Aorta (tissue), 5 donors: Measurements from ENCODE around the gene FOXA1. TPM values are rescaled to one million over a fixed set of nuclear protein-coding genes. Genes with fewer than 3 reads are reported as not detected.

Experiments used
- ATAC-seq: fragments of 200-7000 bp; cut with Tn5 transposase; one replicate; pipeline ENCODE4 v1.9.1; 2022; ENCODE audit warnings: moderate library complexity; ENCODE audit not compliant: low FRiP score
- DNase-seq, 2 donors: peaks; one replicate each; pipeline ENCODE4 v3.0.0-alpha.2; 2020
- H3K27ac ChIP-seq, 2 donors: one replicate each; pipeline ENCODE4 v1.5.1; 2013; ENCODE audit warnings: low read length in 2 of 2, mild to moderate bottlenecking in 2 of 2, moderate library complexity in 2 of 2, control low read depth in 1 of 2, inconsistent platforms in 1 of 2, low read depth in 1 of 2
- H3K27me3 ChIP-seq, 2 donors: one replicate each; pipeline ENCODE4 v1.6.1; 2013; ENCODE audit warnings: control low read depth in 1 of 2, low read length in 1 of 2, mild to moderate bottlenecking in 1 of 2, moderate library complexity in 1 of 2; ENCODE audit not compliant: insufficient read depth in 2 of 2, control insufficient read depth in 1 of 2
- H3K36me3 ChIP-seq, 2 donors: one replicate each; pipeline ENCODE4 v1.6.1; 2013; ENCODE audit warnings: control low read depth in 1 of 2, low read length in 1 of 2, mild to moderate bottlenecking in 1 of 2; ENCODE audit not compliant: insufficient read depth in 2 of 2, control insufficient read depth in 1 of 2
- H3K4me1 ChIP-seq, 2 donors: one replicate each; pipeline ENCODE4 v1.6.1; 2013; ENCODE audit warnings: low read length in 2 of 2, control low read depth in 1 of 2, mild to moderate bottlenecking in 1 of 2, moderate library complexity in 1 of 2; ENCODE audit not compliant: insufficient read depth in 2 of 2, control insufficient read depth in 1 of 2
- H3K4me3 ChIP-seq, 2 donors: one replicate each; pipeline ENCODE4 v1.5.1; 2013; ENCODE audit warnings: low read length in 2 of 2, control low read depth in 1 of 2, mild to moderate bottlenecking in 1 of 2
- H3K9me3 ChIP-seq: one replicate; pipeline ENCODE4 v1.6.1; 2013; ENCODE audit warnings: mild to moderate bottlenecking, low read length; ENCODE audit not compliant: control insufficient read depth
- WGBS, 2 donors: extraction: QIAGEN DNeasy Blood & Tissue Kit; methylation state at CpG; one replicate each; pipeline ENCODE4 v1.1.7; 2013; 5-methylcytosine and 5-hydroxymethylcytosine counted together
- intact Hi-C, 2 donors: fragments of 100-400 bp; cut with DNase I; formaldehyde crosslinking; loops; one replicate each; pipeline versions ENCODE4 v1.14.2 to v1.15.0; 2022
- polyA plus RNA-seq, 2 donors: library from polyadenylated mRNA; stranded (reverse); fragments of 200-250 nt; gene quantifications; one replicate each; pipeline ENCODE4 v1.2.3, GENCODE V29; 2013
- total RNA-seq, 2 donors: library from RNA; stranded (reverse); fragmentation: NEBNext Ultra II Directional; extraction: Animal tissue kit (Norgen Biotek cat#: 25700); gene quantifications; one replicate each; pipeline ENCODE4 v1.2.1, GENCODE V29; 2021
- donor health status: healthy with polysubstance abuse.
- donor health status: Bipolar disorder and iron deficiency.
- donor health status: DM: no; HTN: no; CAD: no.
- donor health status: DM: no; HTN: no; CAD: no.
- donor health status: DM: yes; HTN: yes; CAD: no.

Gene FOXA1
- total and polyA plus RNA-seq, 4 donors, result 1.4 TPM; not detected in 3

DNA sequence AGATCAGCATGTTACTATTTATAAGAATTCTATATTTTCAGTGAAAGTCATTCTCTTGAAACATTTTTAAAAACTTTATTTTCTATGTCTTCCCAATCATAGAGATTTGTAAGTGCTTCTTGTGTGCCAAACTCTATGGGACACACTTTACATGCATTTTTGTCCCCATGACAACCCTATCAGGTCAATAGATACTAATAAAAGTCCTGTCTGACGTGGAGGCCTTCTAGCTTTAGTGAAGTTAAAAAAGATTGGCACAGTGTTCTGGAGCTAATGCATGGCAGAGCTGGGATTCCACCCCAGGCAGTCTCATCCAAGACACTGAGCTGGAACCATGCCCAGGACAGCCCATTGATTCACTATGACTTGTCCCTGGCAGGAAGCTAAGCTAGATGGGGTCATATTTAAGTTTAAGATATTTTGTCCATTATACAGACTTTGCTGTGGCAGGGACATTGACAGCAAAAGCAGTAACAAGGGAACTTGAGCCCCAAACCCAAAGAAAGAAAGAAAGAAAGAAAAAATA lies 28.4 kb upstream of the FOXA1 start:
- ATAC-seq (no peak), DNase-seq (no peak)
- H3K9me3 ChIP-seq, result no peaks in the 10 kb centered on the region
- no peaks in the 10 kb centered on the region for H3K36me3 ChIP-seq
- intact Hi-C loops, result no loop called here
- no peak overlapping the region for H3K27ac ChIP-seq
- H3K4me3 ChIP-seq, result no peak overlapping the region
- H3K27me3 ChIP-seq, result peaks cover 0 to 2% of the 10 kb centered on the region in 2 donors
- WGBS, 2 donors, result 65 to 71% methylated on average over 1 of the region's 1 CpG
- H3K4me1 ChIP-seq, result no peaks in the 10 kb centered on the region

GRCh38 chr14:37622231-37622923 lies 27.3 kb upstream of the FOXA1 start:
- 2 to 3% methylated on average over 78 to 81 of the region's 81 CpGs for WGBS, 2 donors
- ATAC-seq (peak; percentile 46), DNase-seq (no peak)
- intact Hi-C loops, result no loop called here
- Histone ChIP-seq H3K4me3 (no peak overlapping the region), H3K9me3 (no peaks in the 10 kb centered on the region), H3K27ac (no peak overlapping the region), H3K36me3 (no peaks in the 10 kb centered on the region), H3K4me1 (no peaks in the 10 kb centered on the region), H3K27me3 (peaks cover 0 to 2% of the 10 kb centered on the region in 2 donors)

DNA sequence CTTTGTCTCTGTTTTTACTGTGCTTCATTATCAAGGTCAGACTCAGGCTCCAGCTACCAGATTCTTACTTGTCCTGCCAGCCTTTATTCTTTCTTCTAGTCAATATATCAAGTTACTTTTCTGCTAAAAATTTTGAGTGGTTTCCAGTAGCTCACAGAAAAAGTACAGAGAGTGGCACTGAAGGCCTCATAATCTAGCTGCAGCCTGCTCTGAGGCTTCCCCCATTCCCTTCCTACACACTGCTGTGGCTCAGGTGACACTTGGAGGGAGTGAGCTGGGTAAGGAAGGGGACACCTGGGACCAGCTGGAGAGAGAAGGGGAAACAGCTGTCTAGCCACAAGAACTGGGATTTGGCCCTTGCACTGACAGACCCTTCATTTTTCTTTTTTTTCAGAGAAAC lies 25.8 kb upstream of the FOXA1 start:
- no peaks in the 10 kb centered on the region for H3K36me3 ChIP-seq
- no peaks in the 10 kb centered on the region for H3K4me1 ChIP-seq
- intact Hi-C loops, result no loop called here
- peaks cover 8% of the 10 kb centered on the region for H3K9me3 ChIP-seq
- no peak for ATAC-seq
- DNase-seq, result no peak
- H3K4me3 ChIP-seq, result no peak overlapping the region
- H3K27me3 ChIP-seq, result peaks cover 0 to 2% of the 10 kb centered on the region in 2 donors
- H3K27ac ChIP-seq, result no peak overlapping the region

GRCh38 chr14:37618498-37619028 lies 23.5 kb upstream of the FOXA1 start:
- H3K27me3 ChIP-seq, result peaks cover 0 to 2% of the 10 kb centered on the region in 2 donors
- DNase-seq (no peak), ATAC-seq (no peak)
- intact Hi-C loops, result no loop called here
- H3K9me3 ChIP-seq, result peaks cover 11% of the 10 kb centered on the region
- H3K4me1 ChIP-seq, result no peaks in the 10 kb centered on the region
- H3K36me3 ChIP-seq, result no peaks in the 10 kb centered on the region
- H3K27ac ChIP-seq, result no peak overlapping the region
- WGBS, 2 donors, result 61 to 68% methylated on average over 1 of the region's 1 CpG
- H3K4me3 ChIP-seq, result no peak overlapping the region

DNA sequence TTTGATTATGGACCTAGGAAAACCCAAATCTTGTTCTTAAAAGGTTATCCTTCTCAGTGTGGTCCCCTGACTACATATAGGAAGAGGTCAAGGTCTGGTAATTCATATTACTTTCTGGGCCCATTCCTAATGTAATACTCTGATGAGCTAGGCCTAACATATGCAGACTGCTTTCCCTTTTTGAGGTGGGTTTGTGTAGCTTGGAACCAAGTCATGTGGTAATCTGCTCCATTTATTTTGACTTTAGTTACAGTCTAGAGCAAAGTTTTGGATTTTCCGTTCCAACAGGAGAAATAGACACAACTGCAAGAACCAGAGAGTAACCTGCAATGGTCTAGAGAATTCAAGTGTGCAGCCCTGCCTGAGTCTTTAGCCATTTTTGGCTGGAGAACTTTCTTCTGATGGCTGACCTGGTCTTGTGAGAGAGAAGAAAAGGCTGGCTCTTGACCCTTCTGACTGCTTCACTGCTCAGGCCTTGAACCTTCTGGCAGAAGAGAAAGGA lies 22.9 kb upstream of the FOXA1 start:
- Histone ChIP-seq H3K27ac (no peak overlapping the region), H3K9me3 (peaks cover 11% of the 10 kb centered on the region), H3K4me3 (no peak overlapping the region), H3K36me3 (no peaks in the 10 kb centered on the region), H3K4me1 (no peaks in the 10 kb centered on the region), H3K27me3 (peaks cover 0 to 2% of the 10 kb centered on the region in 2 donors)
- ATAC-seq (no peak), DNase-seq (no peak)
- 88 to 97% methylated on average over 1 of the region's 1 CpG for WGBS, 2 donors
- intact Hi-C loops, result no loop called here

GRCh38 chr14:37616853-37617252 lies 21.8 kb upstream of the FOXA1 start:
- Histone ChIP-seq H3K27ac (no peak overlapping the region), H3K36me3 (no peaks in the 10 kb centered on the region), H3K4me3 (no peak overlapping the region), H3K27me3 (peaks cover 0 to 2% of the 10 kb centered on the region in 2 donors), H3K9me3 (peaks cover 11% of the 10 kb centered on the region), H3K4me1 (no peaks in the 10 kb centered on the region)
- ATAC-seq, result no peak
- no peak for DNase-seq
- intact Hi-C loops, result no loop called here
- WGBS, 2 donors, result 93 to 94% methylated on average over 4 of the region's 4 CpGs

DNA sequence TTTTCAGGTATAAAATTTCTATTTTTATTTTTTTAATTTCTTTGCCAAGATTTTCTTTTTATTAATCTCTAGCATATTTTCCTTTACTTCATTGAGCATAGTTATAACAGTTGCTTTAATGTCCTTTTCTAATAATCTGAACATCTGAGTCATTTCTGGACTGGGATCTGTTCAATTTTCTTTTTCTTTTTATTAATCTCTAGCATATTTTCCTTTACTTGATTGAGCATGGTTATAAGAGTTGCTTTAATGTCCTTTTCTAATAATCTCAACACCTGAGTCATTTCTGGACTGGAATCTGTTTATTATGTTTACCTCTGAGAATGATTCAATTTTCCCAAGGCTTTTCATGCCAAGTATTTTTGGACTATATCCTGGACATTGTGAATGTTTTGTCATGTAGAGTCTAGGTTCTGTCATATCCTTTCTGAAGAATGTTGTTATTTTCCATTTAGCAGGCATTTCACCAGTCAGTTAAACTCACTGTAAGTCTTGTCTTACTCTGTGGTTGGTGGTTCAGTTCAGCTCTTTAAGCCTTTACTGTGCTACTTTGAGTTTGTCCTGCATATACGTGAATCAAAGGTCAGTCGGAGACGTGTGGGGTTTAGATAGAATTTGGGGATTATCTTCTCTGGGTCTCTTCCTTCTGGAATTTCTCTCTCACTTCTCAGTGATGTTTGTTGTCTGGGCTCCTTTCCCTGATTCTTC lies 20.7 kb upstream of the FOXA1 start:
- H3K4me1 ChIP-seq, result no peaks in the 10 kb centered on the region
- DNase-seq (no peak), ATAC-seq (no peak)
- no peaks in the 10 kb centered on the region for H3K36me3 ChIP-seq
- 90 to 93% methylated on average over 3 of the region's 3 CpGs for whole genome bisulfite sequencing, 2 donors
- peaks cover 11% of the 10 kb centered on the region for H3K9me3 ChIP-seq
- H3K27ac ChIP-seq, result no peak overlapping the region
- H3K27me3 ChIP-seq, result peaks cover 0 to 2% of the 10 kb centered on the region in 2 donors
- H3K4me3 ChIP-seq, result no peak overlapping the region
- intact Hi-C loops, result no loop called here

GRCh38 chr14:37610945-37611523 lies 16.0 kb upstream of the FOXA1 start:
- H3K27ac ChIP-seq, result no peak overlapping the region
- DNase-seq, result no peak
- 1 to 5% methylated on average over 44 to 52 of the region's 52 CpGs for WGBS, 2 donors
- H3K27me3 ChIP-seq, result no peaks in the 10 kb centered on the region
- H3K4me3 ChIP-seq, result no peak overlapping the region
- no peaks in the 10 kb centered on the region for H3K4me1 ChIP-seq
- no peaks in the 10 kb centered on the region for H3K36me3 ChIP-seq
- peaks cover 5% of the 10 kb centered on the region for H3K9me3 ChIP-seq
- intact Hi-C loops, result no loop called here
- ATAC-seq, result no peak
